Measurements from ENCODE around the gene OS9. TPM values are rescaled to one million over a fixed set of nuclear protein-coding genes. Genes with fewer than 3 reads are reported as not detected.

OS9 gene
- total and polyA plus RNA-seq, 4 donors: 136 to 357 (median 216) TPM

- no peak for DNase-seq (ENCODE audit: low spot score)
- no peaks in the 10 kb centered on the region for H3K9me3 ChIP-seq (ENCODE audit: control insufficient read depth in 4 of 4, low read length in 3 of 4)
- TF ChIP-seq ATF3 (IDR thresholded peaks at IDR 0.05) (no peak), CTCF (IDR thresholded peaks at IDR 0.05; ENCODE audit: low read depth, low read length, missing input control) (no peak), GABPA (IDR thresholded peaks at IDR 0.05 in 1 of 2, conservative IDR thresholded peaks at IDR 0.05 in 1 of 2) (no peak), ZBTB33 (IDR thresholded peaks at IDR 0.05) (no peak)
- H3K27ac ChIP-seq (ENCODE audit: low read depth in 1 of 2, low read length in 2 of 2): no peak overlapping the region
- H3K4me3 ChIP-seq (ENCODE audit: low read depth in 1 of 3, low read length in 3 of 3): peak overlapping the region; percentile 9 to 31 (median 9)
- H3K27me3 ChIP-seq (ENCODE audit: control insufficient read depth in 4 of 4, insufficient read depth in 4 of 4, low read length in 3 of 4): no peaks in the 10 kb centered on the region
- no peak overlapping the region for H3K9ac ChIP-seq (ENCODE audit: low read depth in 1 of 2, low read length in 2 of 2)
- peaks cover 6 to 21% (median 14%) of the 10 kb centered on the region in 4 donors for H3K36me3 ChIP-seq (ENCODE audit: control insufficient read depth in 4 of 4, insufficient read depth in 3 of 4, low read depth in 1 of 4, low read length in 3 of 4)
- H3K4me1 ChIP-seq (ENCODE audit: control insufficient read depth in 4 of 4, insufficient read depth in 4 of 4, low read length in 3 of 4): peaks cover 5 to 20% (median 15%) of the 10 kb centered on the region in 4 donors
- WGBS: 48% methylated on average over 10 of the region's 10 CpGs
Measured at GRCh38 chr12:57693317-57693658, 644 bp upstream of the OS9 start.

GRCh38 chr12:57694459-57695019 is 607 bp downstream of the OS9 start:
- Histone ChIP-seq H3K9ac (ENCODE audit: low read depth in 1 of 2, low read length in 2 of 2) (peak overlapping the region; percentile 40 to 64), H3K27ac (ENCODE audit: low read depth in 1 of 2, low read length in 2 of 2) (peak overlapping the region; percentile 29 to 51), H3K4me3 (ENCODE audit: low read depth in 1 of 3, low read length in 3 of 3) (peak overlapping the region; percentile 59 to 89 (median 85)), H3K27me3 (ENCODE audit: control insufficient read depth in 4 of 4, insufficient read depth in 4 of 4, low read length in 3 of 4) (no peaks in the 10 kb centered on the region), H3K36me3 (ENCODE audit: control insufficient read depth in 4 of 4, insufficient read depth in 3 of 4, low read depth in 1 of 4, low read length in 3 of 4) (peaks cover 6 to 21% (median 15%) of the 10 kb centered on the region in 4 donors), H3K9me3 (ENCODE audit: control insufficient read depth in 4 of 4, low read length in 3 of 4) (no peaks in the 10 kb centered on the region), H3K4me1 (ENCODE audit: control insufficient read depth in 4 of 4, insufficient read depth in 4 of 4, low read length in 3 of 4) (peaks cover 5 to 20% (median 15%) of the 10 kb centered on the region in 4 donors)
- TF ChIP-seq NR2F2 (IDR thresholded peaks at IDR 0.05) (no peak), EGR1 (IDR thresholded peaks at IDR 0.05; ENCODE audit: low read depth in 2 of 2) (no peak), ATF3 (IDR thresholded peaks at IDR 0.05) (no peak), YY1 (IDR thresholded peaks at IDR 0.05) (no peak), FOXA2 (IDR thresholded peaks at IDR 0.05) (no peak), FOXA1 (IDR thresholded peaks at IDR 0.05) (no peak), RAD21 (IDR thresholded peaks at IDR 0.05) (no peak), JUND (IDR thresholded peaks at IDR 0.05) (no peak), SP1 (IDR thresholded peaks at IDR 0.05) (no peak), REST (IDR thresholded peaks at IDR 0.05) (no peak)
- 2% methylated on average over 15 of the region's 15 CpGs for WGBS
- DNase-seq (ENCODE audit: low spot score): no peak
